ENCODE data around the gene CTTN. TPM values are rescaled to one million over a fixed set of nuclear protein-coding genes. Genes with fewer than 3 reads are reported as not detected.
A peak's percentile ranks its signal among the peaks of the same experiment; 100 is the strongest.

CTTN gene
- total RNA-seq, 6 experiments from 2014 or later = 365 to 411 (median 374) TPM

DNA sequence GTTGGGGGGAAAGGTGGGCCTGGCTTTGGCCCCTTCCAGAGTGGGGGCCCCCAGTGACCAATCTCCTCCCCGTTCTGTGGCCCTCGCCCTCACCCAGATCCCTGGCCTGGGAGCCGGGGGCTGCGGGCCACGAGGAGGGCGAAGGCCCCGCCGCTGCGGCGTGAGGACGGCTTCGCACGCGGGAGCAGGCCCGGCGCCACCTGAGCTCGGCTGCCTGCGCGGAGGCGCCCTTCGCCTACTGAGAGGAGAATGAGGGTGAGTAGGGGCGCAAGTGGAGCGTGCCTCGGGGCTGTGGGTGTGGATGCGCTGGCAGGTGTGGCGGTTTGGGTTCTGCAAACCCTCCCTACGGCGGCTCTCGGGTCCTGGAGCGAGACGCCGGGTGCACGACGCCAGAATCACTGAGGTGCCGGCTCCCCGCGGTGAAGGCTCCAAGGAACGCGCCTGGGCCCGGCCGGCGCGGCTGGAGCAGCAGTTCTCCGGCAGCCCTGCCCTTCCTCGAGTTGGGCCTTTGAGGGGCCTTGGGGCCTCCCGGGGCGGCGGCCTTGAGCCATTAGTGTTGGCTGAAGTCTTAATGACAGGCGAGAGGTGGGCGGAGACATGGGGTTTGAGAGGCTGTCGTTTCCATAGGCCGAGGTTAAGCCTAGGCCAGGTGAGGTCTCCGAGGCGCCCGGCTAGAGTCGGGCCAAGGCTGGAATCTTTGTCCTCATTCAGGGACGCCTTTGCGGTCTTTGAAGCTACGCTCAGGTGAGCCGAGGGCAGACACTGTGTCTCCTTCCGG, 65.3 kb downstream of the CTTN start:
- Mint-ChIP-seq H3K27ac (no peak overlapping the region), H3K27me3 (ENCODE audit: insufficient read depth) (peaks cover 9% of the 10 kb centered on the region), H3K9me3 (no peaks in the 10 kb centered on the region), H3K4me3 (no peak overlapping the region), H3K36me3 (ENCODE audit: low read depth) (no peaks in the 10 kb centered on the region), H3K4me1 (ENCODE audit: low read depth) (no peaks in the 10 kb centered on the region)
- DNase-seq = no peak
- TF ChIP-seq, protein P1, sequence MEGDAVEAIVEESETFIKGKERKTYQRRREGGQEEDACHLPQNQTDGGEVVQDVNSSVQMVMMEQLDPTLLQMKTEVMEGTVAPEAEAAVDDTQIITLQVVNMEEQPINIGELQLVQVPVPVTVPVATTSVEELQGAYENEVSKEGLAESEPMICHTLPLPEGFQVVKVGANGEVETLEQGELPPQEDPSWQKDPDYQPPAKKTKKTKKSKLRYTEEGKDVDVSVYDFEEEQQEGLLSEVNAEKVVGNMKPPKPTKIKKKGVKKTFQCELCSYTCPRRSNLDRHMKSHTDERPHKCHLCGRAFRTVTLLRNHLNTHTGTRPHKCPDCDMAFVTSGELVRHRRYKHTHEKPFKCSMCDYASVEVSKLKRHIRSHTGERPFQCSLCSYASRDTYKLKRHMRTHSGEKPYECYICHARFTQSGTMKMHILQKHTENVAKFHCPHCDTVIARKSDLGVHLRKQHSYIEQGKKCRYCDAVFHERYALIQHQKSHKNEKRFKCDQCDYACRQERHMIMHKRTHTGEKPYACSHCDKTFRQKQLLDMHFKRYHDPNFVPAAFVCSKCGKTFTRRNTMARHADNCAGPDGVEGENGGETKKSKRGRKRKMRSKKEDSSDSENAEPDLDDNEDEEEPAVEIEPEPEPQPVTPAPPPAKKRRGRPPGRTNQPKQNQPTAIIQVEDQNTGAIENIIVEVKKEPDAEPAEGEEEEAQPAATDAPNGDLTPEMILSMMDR (IDR thresholded peaks at IDR 0.05) = no peak

DNA sequence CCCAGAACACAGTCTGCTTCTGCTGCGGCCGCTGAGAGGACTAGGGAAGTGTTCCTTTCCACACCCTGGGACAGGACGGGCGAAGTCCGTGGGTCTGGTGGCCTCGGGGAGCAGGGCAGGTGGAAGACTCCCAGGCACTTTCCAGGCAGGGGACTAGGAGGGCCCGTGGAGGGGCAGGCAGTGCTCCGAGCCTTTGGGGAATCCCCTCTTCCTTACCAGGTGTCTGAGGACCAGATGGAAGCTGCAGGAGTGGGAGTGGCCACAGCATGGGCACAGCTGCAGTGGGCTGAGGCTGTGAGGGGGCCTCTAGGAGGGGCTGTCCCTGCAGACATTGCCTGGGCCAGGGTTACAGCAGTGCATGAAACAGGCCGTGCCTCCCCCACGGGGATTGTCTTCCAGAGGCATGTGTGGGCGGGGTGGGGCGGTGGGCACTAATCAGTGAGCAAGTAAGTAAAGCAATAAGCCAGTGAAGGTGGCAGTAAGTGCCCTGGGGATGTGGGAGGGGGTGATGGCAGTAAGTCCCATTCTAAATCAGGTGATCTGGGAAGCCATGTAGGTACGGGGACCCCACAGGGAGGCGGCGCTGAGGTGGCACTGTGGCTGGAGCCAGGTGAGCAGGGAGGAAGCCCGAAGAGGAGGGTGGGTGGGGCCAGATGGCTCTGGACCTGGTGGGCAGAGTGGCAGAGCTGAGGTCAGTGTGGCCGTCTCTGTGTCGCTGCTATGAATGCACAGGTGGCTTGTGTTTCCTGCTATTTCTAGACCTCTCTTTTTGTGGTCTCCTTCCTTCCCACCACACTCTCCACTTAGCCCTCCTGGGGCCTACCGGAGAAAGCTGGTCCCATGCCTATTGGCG, 66.4 kb downstream of the CTTN start:
- no peaks in the 10 kb centered on the region for H3K4me1 Mint-ChIP-seq (ENCODE audit: low read depth)
- H3K36me3 Mint-ChIP-seq (ENCODE audit: low read depth) = no peaks in the 10 kb centered on the region

DNA sequence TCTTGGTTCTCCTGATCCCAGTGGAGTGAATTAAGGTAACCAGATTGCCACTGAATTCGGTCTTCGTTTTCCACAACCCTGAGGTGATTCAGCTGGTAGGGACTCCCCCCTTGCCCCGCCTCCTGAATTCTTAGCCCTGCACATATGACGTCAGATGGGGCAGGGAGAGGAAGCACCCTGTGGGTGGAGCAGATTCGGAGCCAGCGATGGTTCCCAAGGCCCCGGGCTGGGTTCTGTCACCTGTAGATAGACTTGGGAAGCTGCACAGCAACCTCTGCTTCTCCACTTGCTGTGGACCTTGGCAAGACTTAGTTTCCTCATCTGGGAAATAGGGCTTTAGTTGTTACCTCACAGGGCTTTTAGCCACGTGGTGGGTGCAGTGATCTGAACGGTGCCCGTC, 67.8 kb downstream of the CTTN start:
- Mint-ChIP-seq H3K27me3 (ENCODE audit: insufficient read depth) (peaks cover 17% of the 10 kb centered on the region), H3K27ac (no peak overlapping the region), H3K4me1 (ENCODE audit: low read depth) (no peaks in the 10 kb centered on the region), H3K9me3 (no peaks in the 10 kb centered on the region), H3K4me3 (no peak overlapping the region), H3K36me3 (ENCODE audit: low read depth) (no peaks in the 10 kb centered on the region)
- no peak for DNase-seq
- TF ChIP-seq, protein P1 (IDR thresholded peaks at IDR 0.05) = no peak

More for the DNA sequence above, 66.4 kb downstream of the CTTN start:
- TF ChIP-seq, protein P1 (IDR thresholded peaks at IDR 0.05) = no peak
- Mint-ChIP-seq H3K27me3 (ENCODE audit: insufficient read depth) (peaks cover 14% of the 10 kb centered on the region), H3K27ac (no peak overlapping the region), H3K9me3 (no peaks in the 10 kb centered on the region), H3K4me3 (no peak overlapping the region)
- no peak for DNase-seq

DNA sequence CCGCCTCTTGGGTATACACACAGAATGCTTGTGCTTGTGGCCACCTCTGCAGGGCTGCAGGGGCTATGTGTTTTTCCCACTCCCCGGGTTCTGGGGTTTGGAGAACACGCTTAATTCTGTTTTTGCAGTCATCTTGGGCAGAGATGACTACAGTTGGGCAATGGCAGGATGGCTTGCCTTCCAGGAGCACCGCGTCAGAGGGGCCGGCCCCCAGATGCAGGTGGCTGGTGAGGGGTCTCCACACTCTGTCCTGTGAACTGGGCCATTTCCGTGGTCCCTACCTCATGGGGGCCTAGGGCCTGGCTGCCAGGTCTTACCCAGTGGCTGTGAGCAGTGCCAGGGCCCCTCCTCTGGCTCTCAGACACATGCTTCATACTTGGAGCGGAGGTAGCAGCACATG, 68.3 kb downstream of the CTTN start:
- no peak overlapping the region for H3K4me3 Mint-ChIP-seq
- TF ChIP-seq, protein P1 (IDR thresholded peaks at IDR 0.05) = no peak
- H3K36me3 Mint-ChIP-seq (ENCODE audit: low read depth) = no peaks in the 10 kb centered on the region
- peaks cover 19% of the 10 kb centered on the region for H3K27me3 Mint-ChIP-seq (ENCODE audit: insufficient read depth)
- no peaks in the 10 kb centered on the region for H3K9me3 Mint-ChIP-seq
- H3K27ac Mint-ChIP-seq = no peak overlapping the region
- H3K4me1 Mint-ChIP-seq (ENCODE audit: low read depth) = no peaks in the 10 kb centered on the region
- no peak for DNase-seq

DNA sequence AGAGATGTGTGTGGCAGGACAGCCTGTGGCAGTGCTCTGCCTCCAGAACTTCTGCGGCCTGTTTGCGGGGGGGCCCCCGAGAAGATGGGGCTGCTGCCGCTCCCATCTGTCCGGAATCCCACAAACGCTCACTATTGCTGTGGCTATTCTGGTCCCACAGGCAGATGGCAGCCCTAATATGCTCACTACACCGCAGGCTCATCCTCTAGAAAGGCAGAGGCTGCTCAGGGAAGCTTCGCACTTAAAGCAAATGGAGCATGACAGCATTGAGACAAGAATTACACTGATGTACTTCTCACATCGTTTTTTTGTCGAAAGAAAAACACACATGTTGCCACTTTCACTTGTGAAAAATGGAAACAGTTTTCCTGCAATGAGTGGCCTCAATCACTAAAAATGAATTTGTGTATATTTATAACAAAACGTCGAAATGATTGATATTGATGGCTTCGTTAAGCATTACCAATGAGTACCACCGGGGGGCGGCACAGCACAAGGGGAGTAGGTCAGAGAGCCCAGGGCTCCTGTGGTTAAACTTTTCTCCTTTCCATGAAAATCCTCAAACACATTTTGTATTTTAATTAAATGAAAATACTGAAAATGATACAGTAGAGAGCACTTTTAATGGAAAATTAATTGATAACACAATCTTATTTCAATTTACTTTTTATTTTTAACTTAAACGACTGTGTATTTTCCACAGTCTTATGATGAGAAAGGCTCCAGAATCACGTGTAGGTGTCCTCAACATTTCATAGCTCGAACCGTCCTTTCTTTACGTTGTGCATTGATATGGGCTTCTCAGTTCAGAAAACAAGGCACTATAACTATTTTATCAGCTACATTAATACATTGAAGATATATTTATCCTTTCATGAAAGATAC, 69.1 kb downstream of the CTTN start:
- H3K9me3 Mint-ChIP-seq = no peaks in the 10 kb centered on the region
- no peaks in the 10 kb centered on the region for H3K36me3 Mint-ChIP-seq (ENCODE audit: low read depth)
- H3K4me1 Mint-ChIP-seq (ENCODE audit: low read depth) = no peaks in the 10 kb centered on the region
- TF ChIP-seq, protein P1 (IDR thresholded peaks at IDR 0.05) = peak; percentile 95
- no peak overlapping the region for H3K4me3 Mint-ChIP-seq
- peaks cover 22% of the 10 kb centered on the region for H3K27me3 Mint-ChIP-seq (ENCODE audit: insufficient read depth)
- H3K27ac Mint-ChIP-seq = no peak overlapping the region
- DNase-seq = peak; percentile 29
